OCI-LY1 (cell line): ENCODE measurements around the gene ATP8A1.

Experiments
- H2AFZ ChIP-seq: fragments of 200-600 bp; sonication (generic), shearing (Covaris generic); 2 replicates; pipeline ENCODE4 v1.6.0; 2014; ENCODE audit warnings: antibody characterized with exemption, mild to moderate bottlenecking, low read length
- H3F3A ChIP-seq: fragments of 200-600 bp; sonication (generic), shearing (Covaris generic); 2 replicates; pipeline ENCODE4 v1.6.0; 2014; ENCODE audit warnings: mild to moderate bottlenecking, antibody characterized with exemption, low read length, moderate library complexity; ENCODE audit not compliant: insufficient read depth
- H3K27ac ChIP-seq: fragments of 200-600 bp; sonication (generic); 2 replicates; pipeline ENCODE4 v1.5.1; 2014; ENCODE audit warnings: low read length, mixed run types, mild to moderate bottlenecking, low read depth; ENCODE audit not compliant: poor library complexity, severe bottlenecking
- H3K27me3 ChIP-seq: fragments of 200-600 bp; sonication (generic); 2 replicates; pipeline ENCODE4 v1.6.0; 2014; ENCODE audit warnings: antibody characterized with exemption, mild to moderate bottlenecking, low read length, moderate library complexity; ENCODE audit not compliant: insufficient read depth
- H3K36me3 ChIP-seq: fragments of 200-600 bp; sonication (generic); 2 replicates; pipeline ENCODE4 v1.6.1; 2014; ENCODE audit warnings: mild to moderate bottlenecking, antibody characterized with exemption, low read length, moderate library complexity, mixed read lengths; ENCODE audit not compliant: insufficient read depth
- H3K4me1 ChIP-seq: fragments of 200-600 bp; sonication (generic); 2 replicates; pipeline ENCODE4 v1.5.1; 2014; ENCODE audit warnings: mild to moderate bottlenecking, low read length, moderate library complexity; ENCODE audit not compliant: insufficient read depth, severe bottlenecking
- H3K4me2 ChIP-seq: fragments of 200-600 bp; sonication (generic), shearing (Covaris generic); 2 replicates; pipeline ENCODE4 v1.6.1; 2014; ENCODE audit warnings: low read length
- H3K4me3 ChIP-seq: fragments of 200-600 bp; sonication (generic); 2 replicates; pipeline ENCODE4 v1.5.1; 2014; ENCODE audit warnings: low read length, low read depth, mild to moderate bottlenecking, mixed read lengths; ENCODE audit not compliant: poor library complexity, severe bottlenecking
- H3K79me2 ChIP-seq: fragments of 200-600 bp; shearing (Covaris generic); 2 replicates; pipeline ENCODE4 v1.6.1; 2016; ENCODE audit warnings: mixed run types, low read length, mixed read lengths; ENCODE audit not compliant: insufficient read depth
- H3K9ac ChIP-seq: fragments of 200-600 bp; sonication (generic), shearing (Covaris generic); 2 replicates; pipeline ENCODE4 v1.6.1; 2014; ENCODE audit warnings: mild to moderate bottlenecking, low read length, mixed read lengths
- H3K9me2 ChIP-seq: fragments of 200-600 bp; sonication (generic), shearing (Covaris generic); 2 replicates; pipeline ENCODE4 v1.6.1; 2014; ENCODE audit warnings: low read depth, mild to moderate bottlenecking, low read length, mixed read lengths
- H3K9me3 ChIP-seq: fragments of 200-600 bp; shearing (Covaris generic); 2 replicates; pipeline ENCODE4 v1.6.1; 2014; ENCODE audit warnings: low read length, mixed read lengths
- H4K20me1 ChIP-seq: fragments of 200-600 bp; sonication (generic), shearing (Covaris generic); 2 replicates; pipeline ENCODE4 v1.6.0; 2016; ENCODE audit warnings: mild to moderate bottlenecking, low read length; ENCODE audit not compliant: insufficient read depth
- CTCF ChIP-seq: fragments of 200-600 bp; sonication (generic), shearing (Covaris generic); IDR thresholded peaks from 2 replicates; pipeline ENCODE4 v1.5.1; 2017; ENCODE audit warnings: mild to moderate bottlenecking, antibody characterized with exemption, low read length, moderate library complexity, mixed read lengths
- EZH2 ChIP-seq: fragments of 200-600 bp; sonication (generic), shearing (Covaris generic); IDR thresholded peaks from 2 replicates; pipeline ENCODE4 v1.8.0; 2017; ENCODE audit warnings: borderline replicate concordance, mixed run types, mild to moderate bottlenecking, antibody characterized with exemption, low read length, moderate library complexity, mixed read lengths

The ATP8A1 gene

GRCh38 chr4:42531341-42532030 lies 125.4 kb downstream of the ATP8A1 start:
- TF ChIP-seq CTCF (no peak), EZH2 (no peak)

GRCh38 chr4:42523066-42523718 lies 133.7 kb downstream of the ATP8A1 start:
- H3K4me3 ChIP-seq = no peak overlapping the region
- H3K9me3 ChIP-seq = no peaks in the 10 kb centered on the region
- no peaks in the 10 kb centered on the region for H3K79me2 ChIP-seq
- H3K4me2 ChIP-seq = no peak overlapping the region
- no peaks in the 10 kb centered on the region for H3K9me2 ChIP-seq
- no peak overlapping the region for H3K9ac ChIP-seq
- H2AFZ ChIP-seq = no peak overlapping the region
- H3K27me3 ChIP-seq = no peaks in the 10 kb centered on the region
- no peaks in the 10 kb centered on the region for H4K20me1 ChIP-seq
- H3K4me1 ChIP-seq = no peaks in the 10 kb centered on the region
- H3K27ac ChIP-seq = no peak overlapping the region
- H3F3A ChIP-seq = no peaks in the 10 kb centered on the region
- peaks cover 28% of the 10 kb centered on the region; the same call in 1 of the 2 replicates for H3K36me3 ChIP-seq
- TF ChIP-seq EZH2 = no peak
- no peak for TF ChIP-seq CTCF

More at GRCh38 chr4:42531341-42532030, 125.4 kb downstream of the ATP8A1 start:
- Histone ChIP-seq H3K9me2 (no peaks in the 10 kb centered on the region), H3K4me1 (no peaks in the 10 kb centered on the region), H3K36me3 (no peaks in the 10 kb centered on the region), H3K27ac (no peak overlapping the region), H3K27me3 (no peaks in the 10 kb centered on the region), H3K9ac (no peak overlapping the region), H3K9me3 (no peaks in the 10 kb centered on the region), H3K4me3 (no peak overlapping the region), H3K4me2 (no peak overlapping the region), H3K79me2 (no peaks in the 10 kb centered on the region), H2AFZ (no peak overlapping the region), H4K20me1 (no peaks in the 10 kb centered on the region), H3F3A (no peaks in the 10 kb centered on the region)

GRCh38 chr4:42519803-42520417 lies 137.0 kb downstream of the ATP8A1 start:
- H3K9ac ChIP-seq = no peak overlapping the region
- no peaks in the 10 kb centered on the region for H4K20me1 ChIP-seq
- H3K27ac ChIP-seq = no peak overlapping the region
- no peak overlapping the region for H3K4me3 ChIP-seq
- no peak for TF ChIP-seq EZH2
- peak; percentile 65 for TF ChIP-seq CTCF
- no peak overlapping the region for H2AFZ ChIP-seq
- no peaks in the 10 kb centered on the region for H3F3A ChIP-seq
- H3K9me3 ChIP-seq = no peaks in the 10 kb centered on the region
- H3K79me2 ChIP-seq = no peaks in the 10 kb centered on the region
- no peaks in the 10 kb centered on the region for H3K27me3 ChIP-seq
- no peaks in the 10 kb centered on the region for H3K4me1 ChIP-seq
- H3K4me2 ChIP-seq = no peak overlapping the region
- no peaks in the 10 kb centered on the region for H3K9me2 ChIP-seq
- H3K36me3 ChIP-seq = peaks cover 28% of the 10 kb centered on the region; the same call in 1 of the 2 replicates
